Activated CD4-positive, alpha-beta T cell treated with anti-CD3 and anti-CD28 coated beads for 48 hours (primary cell): ENCODE measurements around the gene STK25.
A peak's percentile ranks its signal among the peaks of the same experiment; 100 is the strongest.
"Not testable (repeated sequence)": the region's sequence is repeated elsewhere in the genome, so short reads cannot be mapped to it uniquely, and the experiment has no call there.

Experiments used
- DNase-seq: peaks from one replicate; pipeline ENCODE4 v3.0.0-alpha.2; 2020

STK25 gene

GRCh38 chr2:241461693-241462677 lies 46.4 kb downstream of the STK25 start:
- no peak for DNase-seq

GRCh38 chr2:241460631-241461030 lies 47.8 kb downstream of the STK25 start:
- DNase-seq = no peak

- DNase-seq = no peak
Measured at GRCh38 chr2:241459520-241459919, 48.9 kb downstream of the STK25 start.

GRCh38 chr2:241458687-241459086 lies 49.7 kb downstream of the STK25 start:
- DNase-seq = no peak

GRCh38 chr2:241456546-241456945 lies 51.8 kb downstream of the STK25 start:
- no peak for DNase-seq

GRCh38 chr2:241454837-241455485 lies 53.4 kb downstream of the STK25 start:
- no peak for DNase-seq

GRCh38 chr2:241453919-241454318 lies 54.5 kb downstream of the STK25 start:
- not testable (repeated sequence) for DNase-seq

- DNase-seq = no peak
Measured at GRCh38 chr2:241451840-241452506, 56.4 kb downstream of the STK25 start.

- DNase-seq = not testable (repeated sequence)
Measured at GRCh38 chr2:241450092-241450491, 58.3 kb downstream of the STK25 start.

- peak; percentile 8 for DNase-seq
Measured at GRCh38 chr2:241445426-241445825, 63.0 kb downstream of the STK25 start.

GRCh38 chr2:241443486-241444223 lies 64.7 kb downstream of the STK25 start:
- peak; percentile 98 for DNase-seq
